ENCODE measurements around the gene SEC24D. TPM values are rescaled to one million over a fixed set of nuclear protein-coding genes. Genes with fewer than 3 reads are reported as not detected.

SEC24D gene
- total RNA-seq, 1 experiment from 2014 or later: 63.1 TPM

- DNase-seq (ENCODE audit: low spot score) (no peak), ATAC-seq (no peak)
- Mint-ChIP-seq H3K27ac (no peak overlapping the region), H3K9me3 (no peaks in the 10 kb centered on the region), H3K27me3 (ENCODE audit: low read depth) (no peaks in the 10 kb centered on the region), H3K36me3 (peaks cover 61% of the 10 kb centered on the region), H3K4me3 (no peak overlapping the region), H3K4me1 (no peaks in the 10 kb centered on the region)
- CTCF ChIA-PET: no interaction called here
- POLR2A ChIA-PET: no interaction called here
- TF ChIP-seq TP53 (CRISPR knock-in tag; IDR thresholded peaks at IDR 0.05): no peak
- no peak for TF ChIP-seq ZBTB43 (CRISPR knock-in tag; IDR thresholded peaks at IDR 0.05)
- TF ChIP-seq E2F4 (CRISPR knock-in tag; IDR thresholded peaks at IDR 0.05; ENCODE audit: borderline replicate concordance, low read depth): no peak
- TF ChIP-seq ZNF138 (CRISPR knock-in tag; conservative IDR thresholded peaks at IDR 0.05): no peak
- TF ChIP-seq SMAD4 (CRISPR knock-in tag; IDR thresholded peaks at IDR 0.05): no peak
- TF ChIP-seq ZNF512 (CRISPR knock-in tag; IDR thresholded peaks at IDR 0.05; ENCODE audit: borderline replicate concordance): no peak
- TF ChIP-seq RORB (CRISPR knock-in tag; IDR thresholded peaks at IDR 0.05): no peak
- no peak for TF ChIP-seq ARID4B (CRISPR knock-in tag; IDR thresholded peaks at IDR 0.05; ENCODE audit: borderline replicate concordance)
- TF ChIP-seq, protein P1, sequence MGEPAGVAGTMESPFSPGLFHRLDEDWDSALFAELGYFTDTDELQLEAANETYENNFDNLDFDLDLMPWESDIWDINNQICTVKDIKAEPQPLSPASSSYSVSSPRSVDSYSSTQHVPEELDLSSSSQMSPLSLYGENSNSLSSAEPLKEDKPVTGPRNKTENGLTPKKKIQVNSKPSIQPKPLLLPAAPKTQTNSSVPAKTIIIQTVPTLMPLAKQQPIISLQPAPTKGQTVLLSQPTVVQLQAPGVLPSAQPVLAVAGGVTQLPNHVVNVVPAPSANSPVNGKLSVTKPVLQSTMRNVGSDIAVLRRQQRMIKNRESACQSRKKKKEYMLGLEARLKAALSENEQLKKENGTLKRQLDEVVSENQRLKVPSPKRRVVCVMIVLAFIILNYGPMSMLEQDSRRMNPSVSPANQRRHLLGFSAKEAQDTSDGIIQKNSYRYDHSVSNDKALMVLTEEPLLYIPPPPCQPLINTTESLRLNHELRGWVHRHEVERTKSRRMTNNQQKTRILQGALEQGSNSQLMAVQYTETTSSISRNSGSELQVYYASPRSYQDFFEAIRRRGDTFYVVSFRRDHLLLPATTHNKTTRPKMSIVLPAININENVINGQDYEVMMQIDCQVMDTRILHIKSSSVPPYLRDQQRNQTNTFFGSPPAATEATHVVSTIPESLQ (CRISPR knock-in tag; IDR thresholded peaks at IDR 0.05): no peak
- TF ChIP-seq, protein P2, sequence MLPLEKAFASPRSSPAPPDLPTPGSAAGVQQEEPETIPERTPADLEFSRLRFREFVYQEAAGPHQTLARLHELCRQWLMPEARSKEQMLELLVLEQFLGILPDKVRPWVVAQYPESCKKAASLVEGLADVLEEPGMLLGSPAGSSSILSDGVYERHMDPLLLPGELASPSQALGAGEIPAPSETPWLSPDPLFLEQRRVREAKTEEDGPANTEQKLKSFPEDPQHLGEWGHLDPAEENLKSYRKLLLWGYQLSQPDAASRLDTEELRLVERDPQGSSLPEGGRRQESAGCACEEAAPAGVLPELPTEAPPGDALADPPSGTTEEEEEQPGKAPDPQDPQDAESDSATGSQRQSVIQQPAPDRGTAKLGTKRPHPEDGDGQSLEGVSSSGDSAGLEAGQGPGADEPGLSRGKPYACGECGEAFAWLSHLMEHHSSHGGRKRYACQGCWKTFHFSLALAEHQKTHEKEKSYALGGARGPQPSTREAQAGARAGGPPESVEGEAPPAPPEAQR (CRISPR knock-in tag; IDR thresholded peaks at IDR 0.05): no peak
- TF ChIP-seq TCF7 (CRISPR knock-in tag; IDR thresholded peaks at IDR 0.05; ENCODE audit: low read depth): no peak
- TF ChIP-seq NR2C2 (CRISPR knock-in tag; IDR thresholded peaks at IDR 0.05): no peak
- TF ChIP-seq EMX1 (CRISPR knock-in tag; IDR thresholded peaks at IDR 0.05): no peak
- no peak for TF ChIP-seq PRDM15 (CRISPR knock-in tag; IDR thresholded peaks at IDR 0.05)
- TF ChIP-seq JAZF1 (CRISPR knock-in tag; IDR thresholded peaks at IDR 0.05): no peak
- no peak for TF ChIP-seq KAT7 (CRISPR knock-in tag; IDR thresholded peaks at IDR 0.05; ENCODE audit: borderline replicate concordance)
- TF ChIP-seq, protein P3, sequence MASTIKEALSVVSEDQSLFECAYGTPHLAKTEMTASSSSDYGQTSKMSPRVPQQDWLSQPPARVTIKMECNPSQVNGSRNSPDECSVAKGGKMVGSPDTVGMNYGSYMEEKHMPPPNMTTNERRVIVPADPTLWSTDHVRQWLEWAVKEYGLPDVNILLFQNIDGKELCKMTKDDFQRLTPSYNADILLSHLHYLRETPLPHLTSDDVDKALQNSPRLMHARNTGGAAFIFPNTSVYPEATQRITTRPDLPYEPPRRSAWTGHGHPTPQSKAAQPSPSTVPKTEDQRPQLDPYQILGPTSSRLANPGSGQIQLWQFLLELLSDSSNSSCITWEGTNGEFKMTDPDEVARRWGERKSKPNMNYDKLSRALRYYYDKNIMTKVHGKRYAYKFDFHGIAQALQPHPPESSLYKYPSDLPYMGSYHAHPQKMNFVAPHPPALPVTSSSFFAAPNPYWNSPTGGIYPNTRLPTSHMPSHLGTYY (CRISPR knock-in tag; IDR thresholded peaks at IDR 0.05): no peak
- TF ChIP-seq, protein P4, sequence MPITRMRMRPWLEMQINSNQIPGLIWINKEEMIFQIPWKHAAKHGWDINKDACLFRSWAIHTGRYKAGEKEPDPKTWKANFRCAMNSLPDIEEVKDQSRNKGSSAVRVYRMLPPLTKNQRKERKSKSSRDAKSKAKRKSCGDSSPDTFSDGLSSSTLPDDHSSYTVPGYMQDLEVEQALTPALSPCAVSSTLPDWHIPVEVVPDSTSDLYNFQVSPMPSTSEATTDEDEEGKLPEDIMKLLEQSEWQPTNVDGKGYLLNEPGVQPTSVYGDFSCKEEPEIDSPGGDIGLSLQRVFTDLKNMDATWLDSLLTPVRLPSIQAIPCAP (CRISPR knock-in tag; IDR thresholded peaks at IDR 0.05): no peak
- TF ChIP-seq SP1 (CRISPR knock-in tag; conservative IDR thresholded peaks at IDR 0.05): no peak
These were observed 21.0 kb downstream of the SEC24D start for GRCh38 chr4:118814891-118815290.
